Cardiac atrium fibroblast (primary cell): ENCODE measurements around the gene MC3R. TPM values are rescaled to one million over a fixed set of nuclear protein-coding genes. Genes with fewer than 3 reads are reported as not detected.

Source experiments
- total RNA-seq: library from RNA; depleted of rRNA; stranded (reverse); fragments of >200 nt; gene quantifications from 2 replicates; pipeline ENCODE4 v1.2.3, GENCODE V29; 2015

MC3R gene
- total RNA-seq, result not detected in 2 replicates

DNA sequence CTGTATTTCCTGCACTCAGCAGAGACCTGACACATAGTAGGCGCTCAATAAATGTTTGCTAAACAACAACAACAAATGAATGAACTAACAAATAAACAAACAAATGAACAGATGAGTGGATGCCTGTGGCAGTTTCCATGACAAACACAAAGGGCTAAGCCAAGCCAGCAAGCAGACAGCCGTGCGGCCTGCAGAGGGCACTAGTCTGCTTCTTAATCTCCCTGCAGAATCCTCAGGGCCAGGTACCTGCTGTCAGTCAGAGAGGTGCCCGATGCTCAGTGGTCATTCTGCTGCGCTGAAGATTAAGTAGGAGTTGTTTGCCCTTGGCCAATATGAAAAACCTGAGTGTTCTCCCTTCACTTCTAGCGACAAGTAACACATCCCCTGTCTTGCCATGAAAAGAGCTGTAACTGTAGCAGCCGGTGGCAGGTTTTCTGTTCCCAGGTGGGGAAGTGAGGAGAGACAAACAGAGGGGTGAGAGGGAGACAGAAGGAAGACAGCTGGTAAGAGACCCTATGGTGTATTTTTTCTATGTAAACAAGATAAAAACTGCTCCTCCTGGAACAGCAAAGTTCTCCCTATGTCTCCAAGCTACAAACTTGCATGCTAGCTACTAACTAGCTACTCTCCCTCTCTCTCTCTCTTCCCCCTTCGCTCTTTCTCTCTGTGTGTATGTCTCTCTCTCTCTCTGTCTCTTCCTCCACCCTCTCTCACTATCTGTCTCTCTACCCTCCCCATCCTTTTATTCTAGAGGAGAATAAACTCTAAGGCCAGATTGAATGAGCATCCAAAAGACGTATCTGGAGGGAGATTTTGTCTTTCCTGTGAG is at the start of gene MC3R:
Gene MC3R (plus strand): TSS at position 779 of the 829 bp plus-strand sequence. CDS start 112 bp downstream, outside the sequence.

Other genes starting within 250 kb of the MC3R start
- gene CBLN4, start 243.2 kb upstream of the MC3R start, total RNA-seq, result not detected in 2 replicates
- gene FAM210B, start 110.2 kb downstream of the MC3R start, total RNA-seq, result 41.8 and 46.9 TPM in 2 replicates
- 17.0 and 20.1 TPM in 2 replicates for gene AURKA, start 143.5 kb downstream of the MC3R start, total RNA-seq
- gene CSTF1, start 143.9 kb downstream of the MC3R start, total RNA-seq, result 26.7 and 32.6 TPM in 2 replicates
- gene CASS4, start 163.5 kb downstream of the MC3R start, total RNA-seq, result 5.7 and 17.0 TPM in 2 replicates
- 64.6 and 66.1 TPM in 2 replicates for gene RTF2, start 219.9 kb downstream of the MC3R start, total RNA-seq